GM19324 (cell line): ENCODE data around the gene IL13RA1.
"Not testable (repeated sequence)": the region's sequence is repeated elsewhere in the genome, so short reads cannot be mapped to it uniquely, and the experiment has no call there.

Experiments used
- ATAC-seq: cut with Tn5 transposase; IDR thresholded peaks from one replicate; pipeline ENCODE4 v1.9.1; 2021; ENCODE audit warnings: mild to moderate bottlenecking, moderate library complexity; ENCODE audit not compliant: unreplicated experiment, low FRiP score

Gene IL13RA1

GRCh38 chrX:118727686-118728339 is 407 bp downstream of the IL13RA1 start:
- peak; percentile 26 for ATAC-seq

- ATAC-seq, result no peak
Measured at GRCh38 chrX:118729042-118729652, 1.7 kb downstream of the IL13RA1 start.

- no peak for ATAC-seq
Measured at GRCh38 chrX:118730500-118731247, 3.3 kb downstream of the IL13RA1 start.

GRCh38 chrX:118732551-118732950 is 5.1 kb downstream of the IL13RA1 start:
- not testable (repeated sequence) for ATAC-seq

GRCh38 chrX:118734909-118735308 is 7.5 kb downstream of the IL13RA1 start:
- no peak for ATAC-seq

- no peak for ATAC-seq
Measured at GRCh38 chrX:118736394-118737010, 9.1 kb downstream of the IL13RA1 start.

- ATAC-seq, result no peak
Measured at GRCh38 chrX:118739577-118739976, 12.2 kb downstream of the IL13RA1 start.

- ATAC-seq, result no peak
Measured at GRCh38 chrX:118740276-118740889, 13.0 kb downstream of the IL13RA1 start.

GRCh38 chrX:118742176-118742575 is 14.8 kb downstream of the IL13RA1 start:
- ATAC-seq, result no peak

GRCh38 chrX:118745570-118745969 is 18.2 kb downstream of the IL13RA1 start:
- no peak for ATAC-seq

GRCh38 chrX:118751950-118752783 is 24.8 kb downstream of the IL13RA1 start:
- ATAC-seq, result peak; percentile 87

- ATAC-seq, result no peak
Measured at GRCh38 chrX:118755633-118756032, 28.2 kb downstream of the IL13RA1 start.

GRCh38 chrX:118756101-118756500 is 28.7 kb downstream of the IL13RA1 start:
- ATAC-seq, result no peak

- ATAC-seq, result no peak
Measured at GRCh38 chrX:118758511-118758910, 31.1 kb downstream of the IL13RA1 start.

- ATAC-seq, result peak; percentile 65
Measured at GRCh38 chrX:118760025-118760424, 32.6 kb downstream of the IL13RA1 start.

GRCh38 chrX:118761939-118762707 is 34.7 kb downstream of the IL13RA1 start:
- no peak for ATAC-seq

GRCh38 chrX:118763489-118763888 is 36.1 kb downstream of the IL13RA1 start:
- ATAC-seq, result no peak

GRCh38 chrX:118764122-118764521 is 36.7 kb downstream of the IL13RA1 start:
- ATAC-seq, result no peak

GRCh38 chrX:118770133-118770760 is 42.8 kb downstream of the IL13RA1 start:
- ATAC-seq, result no peak
